GM18508 (cell line): ENCODE results near the gene RBM24.

ENCODE experiments used
- ATAC-seq: cut with Tn5 transposase; IDR thresholded peaks from one replicate; pipeline ENCODE4 v1.9.1; 2021; ENCODE audit warnings: moderate number of reproducible peaks; ENCODE audit not compliant: insufficient read depth, unreplicated experiment

Gene RBM24

DNA sequence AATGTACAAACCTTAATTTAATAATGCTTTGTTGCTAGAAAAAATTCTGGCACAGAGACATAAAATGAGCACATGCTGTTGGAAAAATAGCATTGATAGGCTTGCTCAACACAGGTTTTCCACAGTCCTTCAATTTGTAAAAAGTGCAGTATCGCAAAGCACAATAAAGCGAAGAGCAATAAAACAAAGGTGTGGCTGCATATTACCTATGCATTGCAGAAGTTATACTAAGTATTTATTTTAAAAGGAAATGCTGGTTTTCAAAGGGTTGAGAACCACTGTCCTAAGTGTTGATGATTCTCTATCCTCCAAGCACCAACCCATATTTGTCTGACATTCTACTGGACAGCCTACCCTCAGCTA is 58.1 kb downstream of the RBM24 start:
- no peak for ATAC-seq

DNA sequence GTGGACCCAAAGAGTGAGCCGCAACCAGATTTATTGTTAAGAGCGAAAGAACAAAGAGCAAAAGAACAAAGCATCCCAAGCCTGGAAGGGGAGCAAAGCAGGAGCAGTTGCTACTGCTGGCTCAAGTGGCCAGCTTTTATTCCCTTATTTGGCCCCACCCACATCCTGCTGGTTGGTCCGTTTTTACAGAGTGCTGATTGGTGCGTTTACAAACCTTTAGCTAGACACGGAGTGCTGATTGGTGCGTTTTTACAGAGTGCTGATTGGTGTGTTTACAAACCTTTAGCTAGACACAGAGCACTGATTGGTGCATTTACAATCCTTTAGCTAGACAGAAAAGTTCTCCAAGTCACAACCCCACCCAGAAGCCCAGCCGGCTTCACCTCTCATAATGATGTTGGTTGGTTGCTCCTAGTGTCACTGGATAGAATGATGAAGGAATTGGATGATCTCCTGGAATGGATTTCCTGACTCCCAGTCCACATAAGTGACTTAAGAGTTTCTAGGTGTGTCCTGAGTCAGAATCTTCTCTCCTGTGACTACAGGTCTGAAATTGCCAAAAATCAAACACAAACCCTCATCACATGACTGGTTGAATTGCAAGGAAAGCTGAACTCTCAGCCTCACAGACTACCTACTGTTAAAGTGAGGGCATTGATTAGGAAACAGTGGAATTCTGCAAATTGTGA is 60.1 kb downstream of the RBM24 start:
- ATAC-seq: no peak

DNA sequence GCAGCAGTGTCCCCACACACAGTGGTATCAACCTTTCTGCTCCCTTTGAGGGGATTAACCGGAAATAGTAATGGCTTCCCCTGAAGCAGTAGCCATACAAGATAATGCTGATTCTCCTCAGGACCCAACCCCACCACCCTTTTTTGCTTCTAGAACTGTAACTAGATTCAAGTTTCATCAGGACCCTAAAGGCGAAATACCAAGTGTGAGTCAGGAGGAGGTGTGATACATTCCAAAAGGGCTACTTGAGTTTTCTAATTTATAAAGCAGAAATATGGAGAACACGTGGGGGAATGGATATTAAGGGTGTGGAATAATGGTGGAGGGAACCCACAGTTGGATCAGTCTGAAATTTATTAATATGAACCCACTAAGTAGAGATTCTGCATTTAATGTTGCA is 60.7 kb downstream of the RBM24 start:
- ATAC-seq: no peak

DNA sequence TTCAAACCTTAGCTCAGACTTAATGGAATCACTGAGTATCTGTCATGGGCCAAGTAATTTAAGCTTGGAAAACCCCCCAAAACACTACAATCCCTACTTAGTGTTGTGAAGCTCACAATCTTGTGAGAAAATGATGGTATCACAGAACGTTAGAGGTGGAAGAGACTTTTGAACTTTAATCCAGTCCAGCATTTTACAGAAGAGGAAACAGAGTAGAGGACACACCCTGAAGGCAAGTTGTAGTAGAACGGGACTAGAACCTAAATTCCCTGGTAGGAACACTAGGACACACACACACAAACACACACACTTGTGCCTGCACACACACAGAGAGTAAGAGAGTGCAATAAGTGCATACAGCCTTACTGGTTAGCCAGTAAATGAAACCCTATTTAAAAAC is 62.1 kb downstream of the RBM24 start:
- no peak for ATAC-seq
